T-cell (primary cell): ENCODE data around the gene WDR26. TPM values are rescaled to one million over a fixed set of nuclear protein-coding genes. Genes with fewer than 3 reads are reported as not detected.
A peak's percentile ranks its signal among the peaks of the same experiment; 100 is the strongest.
"Not testable (repeated sequence)": the region's sequence is repeated elsewhere in the genome, so short reads cannot be mapped to it uniquely, and the experiment has no call there.

Source experiments
- ATAC-seq, 4 experiments: fragments of 200-7000 bp in 3 of 4; fragments of 150-1000 bp in 1 of 4; cut with Tn5 transposase; replicated peaks in 1 of 4; 1 replicate in 3 of 4; 2 replicates in 1 of 4; pipeline ENCODE4 v1.10.0; 2021; ENCODE audit warnings: moderate library complexity in 3 of 4, mild to moderate bottlenecking in 2 of 4, moderate number of reproducible peaks in 1 of 4
- CTCF ChIA-PET, 2 donors: fragments of 300-600 bp; sonication (Branson Sonifier 250); formaldehyde crosslinking; loops; one replicate each; lab custom pipeline; 2022; ENCODE audit warnings: antibody characterized with exemption in 2 of 2; lab: Charles Lee
- POLR2A ChIA-PET, 2 donors: fragments of 300-600 bp; sonication (Branson Sonifier 250); formaldehyde crosslinking; loops; one replicate each; lab custom pipeline; 2022; ENCODE audit warnings: antibody characterized with exemption in 2 of 2; lab: Charles Lee
- DNase-seq, 35 experiments: peaks; one replicate each; pipeline versions ENCODE4 v3.0.0 to v3.0.0-alpha.2; 2013 to 2023
- H3K27ac ChIP-seq: one replicate; pipeline ENCODE4 v1.5.1; 2013; ENCODE audit warnings: low read length
- H3K27me3 ChIP-seq, 2 experiments: replicated peaks in 1 of 2; 1 replicate in 1 of 2; 2 replicates in 1 of 2; pipeline versions ENCODE4 v1.6.1 to v1.7.0; 2013; ENCODE audit warnings: low read length in 1 of 2, mixed read lengths in 1 of 2; ENCODE audit not compliant: control insufficient read depth in 2 of 2, insufficient read depth in 2 of 2; ENCODE audit errors: extremely low read depth in 1 of 2
- H3K36me3 ChIP-seq, 2 donors: 1 replicate in 1 of 2; 2 replicates in 1 of 2; pipeline versions ENCODE4 v1.6.1 to v1.7.0; 2013; ENCODE audit warnings: low read length in 1 of 2; ENCODE audit not compliant: control insufficient read depth in 2 of 2, insufficient read depth in 1 of 2; ENCODE audit errors: extremely low read depth in 1 of 2
- H3K4me1 ChIP-seq, 2 experiments: 1 replicate in 1 of 2; 2 replicates in 1 of 2; pipeline versions ENCODE4 v1.6.1 to v1.7.0; 2013; ENCODE audit warnings: low read length in 2 of 2, mixed read lengths in 1 of 2; ENCODE audit not compliant: insufficient read depth in 2 of 2, control insufficient read depth in 1 of 2; ENCODE audit errors: extremely low read depth in 1 of 2
- H3K4me3 ChIP-seq, 2 donors: 1 replicate in 1 of 2; 2 replicates in 1 of 2; pipeline versions ENCODE4 v1.5.1 to v1.7.0; 2013; ENCODE audit warnings: mild to moderate bottlenecking in 2 of 2, low read length in 1 of 2, moderate library complexity in 1 of 2; ENCODE audit not compliant: control insufficient read depth in 1 of 2; ENCODE audit errors: extremely low read depth in 1 of 2
- H3K9me3 ChIP-seq: 2 replicates; pipeline ENCODE4 v1.7.0; 2013
- H3K27ac Mint-ChIP-seq, 2 donors: one replicate each; pipeline ENCODE4 v1.8.0; 2020 to 2021; ENCODE audit warnings: mild to moderate bottlenecking in 2 of 2, mixed read lengths in 2 of 2
- H3K27me3 Mint-ChIP-seq, 2 donors: one replicate each; pipeline ENCODE4 v1.8.0; 2021 to 2022; ENCODE audit warnings: mixed read lengths in 2 of 2
- H3K36me3 Mint-ChIP-seq: one replicate; pipeline ENCODE4 v1.8.0; 2021; ENCODE audit warnings: mixed read lengths
- H3K4me1 Mint-ChIP-seq, 3 donors: one replicate each; pipeline ENCODE4 v1.8.0; 2020 to 2022; ENCODE audit warnings: mixed read lengths in 3 of 3, mild to moderate bottlenecking in 1 of 3
- H3K4me3 Mint-ChIP-seq, 3 donors: one replicate each; pipeline ENCODE4 v1.8.0; 2020 to 2022; ENCODE audit warnings: mild to moderate bottlenecking in 3 of 3, mixed read lengths in 3 of 3, moderate library complexity in 3 of 3
- H3K9me3 Mint-ChIP-seq, 3 donors: one replicate each; pipeline ENCODE4 v1.8.0; 2020 to 2022; ENCODE audit warnings: mixed read lengths in 3 of 3
- WGBS: methylation state at CpG from one replicate; pipeline ENCODE4 v1.1.5; 2013; ENCODE audit warnings: missing lambda C conversion rate; ENCODE audit not compliant: insufficient coverage; 5-methylcytosine and 5-hydroxymethylcytosine counted together
- total RNA-seq, 35 experiments: library from RNA in 6 of 35; stranded (reverse) in 6 of 35; fragments of 120-200 nt in 1 of 35; gene quantifications; one replicate each; pipeline versions ENCODE4 v1.2.1 to v1.2.4 and lab custom pipeline; 2013 to 2026

The WDR26 gene
- total RNA-seq, 5 donors from 2014 or later (not counting 1 experiment from before 2014, with no cell fraction given), result 90.7 to 166 (median 96.3) TPM

GRCh38 chr1:224430511-224431113 lies 4.0 kb downstream of the WDR26 start:
- ChIA-PET POLR2A (interaction anchor here (0.5 to 2.6 kb wide), 8 partner anchors 12 to 1902 kb away, joined by 3 to 8 read pairs (median 5); no protein-coding TSS in a partner anchor), CTCF (interaction anchor here in 1 of 2 donors (0.5 to 2.2 kb wide), 8 partner anchors 13 to 314 kb away, joined by 3 to 13 read pairs (median 3); no protein-coding TSS in a partner anchor)
- Histone ChIP-seq H3K27me3 (no peaks in the 10 kb centered on the region), H3K4me1 (peaks cover 18 to 36% of the 10 kb centered on the region in 2 experiments), H3K36me3 (peaks cover 0 to 19% of the 10 kb centered on the region in 2 donors), H3K27ac (peak overlapping the region; percentile 40), H3K4me3 (peak overlapping the region in 1 of 2 donors; percentile 23), H3K9me3 (no peaks in the 10 kb centered on the region)
- Mint-ChIP-seq H3K27me3 (no peaks in the 10 kb centered on the region), H3K36me3 (peaks cover 22% of the 10 kb centered on the region), H3K27ac (peak overlapping the region; percentile 84 to 87), H3K4me3 (peak overlapping the region; percentile 63 to 73 (median 68)), H3K4me1 (peaks cover 62 to 64% (median 63%) of the 10 kb centered on the region in 3 donors), H3K9me3 (no peaks in the 10 kb centered on the region)
- ATAC-seq (peak in 2 of 4 experiments; percentile 10 to 14), DNase-seq (peak in 18 of 35 experiments; percentile 16 to 70 (median 36))
- no CpG with 5 or more reads among the region's 2 CpGs for WGBS

- Histone ChIP-seq H3K4me3 (no peak overlapping the region), H3K4me1 (peaks cover 10 to 33% of the 10 kb centered on the region in 2 experiments), H3K9me3 (no peaks in the 10 kb centered on the region), H3K27me3 (no peaks in the 10 kb centered on the region), H3K36me3 (peaks cover 0 to 26% of the 10 kb centered on the region in 2 donors), H3K27ac (peak overlapping the region; percentile 40)
- DNase-seq (no peak), ATAC-seq (no peak)
- Mint-ChIP-seq H3K9me3 (no peaks in the 10 kb centered on the region), H3K27ac (no peak overlapping the region), H3K27me3 (no peaks in the 10 kb centered on the region), H3K4me1 (peaks cover 64 to 65% (median 64%) of the 10 kb centered on the region in 3 donors), H3K4me3 (peak overlapping the region in 1 of 3 donors; percentile 31), H3K36me3 (peaks cover 30% of the 10 kb centered on the region)
- CTCF ChIA-PET, result interaction anchor here in 1 of 2 donors (0.7 to 2.2 kb wide), 5 partner anchors 12 to 314 kb away, joined by 3 to 13 read pairs (median 3); no protein-coding TSS in a partner anchor
- no CpG with 5 or more reads among the region's 3 CpGs for WGBS
- POLR2A ChIA-PET, result interaction anchor here (0.6 to 2.6 kb wide), 11 partner anchors 13 to 82 kb away, joined by 3 to 12 read pairs (median 3); no protein-coding TSS in a partner anchor
These were observed 4.8 kb downstream of the WDR26 start for GRCh38 chr1:224429616-224430326.

- Mint-ChIP-seq H3K36me3 (peaks cover 40% of the 10 kb centered on the region), H3K4me3 (peak overlapping the region in 1 of 3 donors; percentile 31), H3K4me1 (peaks cover 66 to 74% (median 72%) of the 10 kb centered on the region in 3 donors), H3K27ac (peak overlapping the region; percentile 22 to 31)
- peaks cover 0 to 36% of the 10 kb centered on the region in 2 donors for H3K36me3 ChIP-seq
- ATAC-seq, H3K9me3 ChIP-seq, DNase-seq, H3K9me3 Mint-ChIP-seq, CTCF ChIA-PET, H3K4me3 ChIP-seq, H3K27me3 ChIP-seq, H3K27ac ChIP-seq, H3K27me3 Mint-ChIP-seq: not testable (repeated sequence)
- POLR2A ChIA-PET, result interaction anchor here (0.7 to 1.1 kb wide), 4 partner anchors 24 to 392 kb away, joined by 3 to 6 read pairs (median 3); no protein-coding TSS in a partner anchor
- 100% methylated on average over 3 of the region's 7 CpGs for WGBS
- peaks cover 10 to 33% of the 10 kb centered on the region in 2 experiments for H3K4me1 ChIP-seq
These were observed 5.9 kb downstream of the WDR26 start for GRCh38 chr1:224428713-224429112.

- CTCF ChIA-PET, result interaction anchor here in 1 of 2 donors (0.8 kb wide), 1 partner anchor 30 kb away, joined by 3 read pairs; no protein-coding TSS in a partner anchor
These were observed 7.3 kb downstream of the WDR26 start for GRCh38 chr1:224427346-224427745.

DNA sequence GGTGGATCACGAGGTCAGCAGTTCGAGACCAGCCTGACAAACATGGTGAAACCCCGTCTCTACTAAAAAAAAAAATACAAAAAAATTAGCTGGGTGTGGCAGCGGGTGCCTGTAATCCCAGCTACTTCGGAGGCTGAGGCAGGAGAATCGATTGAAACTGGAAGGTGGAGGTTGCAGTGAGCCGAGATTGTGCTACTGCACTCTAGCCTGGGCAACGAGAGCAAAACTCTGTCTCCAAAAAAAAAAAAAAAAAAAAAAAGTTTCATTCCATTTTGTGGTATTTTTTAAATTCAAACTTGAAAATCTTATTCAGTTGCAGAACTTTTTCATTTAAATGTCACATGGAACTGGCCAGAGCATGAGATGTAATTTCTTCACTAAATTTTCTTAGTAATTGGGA lies 7.7 kb downstream of the WDR26 start:
- Histone ChIP-seq H3K4me1 (peaks cover 9 to 24% of the 10 kb centered on the region in 2 experiments), H3K36me3 (peaks cover 3 to 55% of the 10 kb centered on the region in 2 donors)
- not testable (repeated sequence) for H3K27ac ChIP-seq, ATAC-seq, H3K4me3 ChIP-seq, H3K27me3 ChIP-seq, H3K9me3 ChIP-seq, DNase-seq, H3K27ac Mint-ChIP-seq, H3K27me3 Mint-ChIP-seq, H3K9me3 Mint-ChIP-seq, H3K4me3 Mint-ChIP-seq
- H3K36me3 Mint-ChIP-seq, result peaks cover 51% of the 10 kb centered on the region
- ChIA-PET POLR2A (interaction anchor here in 1 of 2 donors (0.7 to 1.1 kb wide), 2 partner anchors 8 to 35 kb away, joined by 3 to 9 read pairs; no protein-coding TSS in a partner anchor), CTCF (interaction anchor here in 1 of 2 donors (0.8 kb wide), 1 partner anchor 350 kb away, joined by 5 read pairs; no protein-coding TSS in a partner anchor)
- no CpG with 5 or more reads among the region's 8 CpGs for WGBS
- H3K4me1 Mint-ChIP-seq, result peaks cover 63 to 66% (median 66%) of the 10 kb centered on the region in 3 donors

More at GRCh38 chr1:224427346-224427745, 7.3 kb downstream of the WDR26 start:
- H3K36me3 Mint-ChIP-seq, result peaks cover 46% of the 10 kb centered on the region
- H3K27ac Mint-ChIP-seq, result peak overlapping the region in 1 of 2 donors; percentile 28
- no peak overlapping the region for H3K4me3 ChIP-seq
- H3K9me3 ChIP-seq, result no peaks in the 10 kb centered on the region
- DNase-seq (no peak), ATAC-seq (no peak)
- no CpG with 5 or more reads among the region's 1 CpG for WGBS
- no peaks in the 10 kb centered on the region for H3K27me3 ChIP-seq
- H3K4me1 Mint-ChIP-seq, result peaks cover 63 to 69% (median 69%) of the 10 kb centered on the region in 3 donors
- H3K9me3 Mint-ChIP-seq, result no peaks in the 10 kb centered on the region
- H3K4me3 Mint-ChIP-seq, result peak overlapping the region in 1 of 3 donors; percentile 15
- POLR2A ChIA-PET, result interaction anchor here in 1 of 2 donors (0.8 kb wide), 1 partner anchor 10 kb away, joined by 4 read pairs; no protein-coding TSS in a partner anchor
- peaks cover 3 to 50% of the 10 kb centered on the region in 2 donors for H3K36me3 ChIP-seq
- peaks cover 9 to 29% of the 10 kb centered on the region in 2 experiments for H3K4me1 ChIP-seq
- no peak overlapping the region for H3K27ac ChIP-seq
- no peaks in the 10 kb centered on the region for H3K27me3 Mint-ChIP-seq
